Esophagus muscularis mucosa (tissue), 4 donors: ENCODE measurements around the gene TRPV3. TPM values are rescaled to one million over a fixed set of nuclear protein-coding genes. Genes with fewer than 3 reads are reported as not detected.

Experiments used
- DNase-seq: peaks from one replicate; pipeline ENCODE4 v3.0.0-alpha.2; 2017; ENCODE audit errors: extremely low spot score
- H3K27ac ChIP-seq, 4 donors: fragments of 200-600 bp; sonication (generic); replicated peaks in 1 of 4; 1 replicate in 3 of 4; 2 replicates in 1 of 4; pipeline ENCODE4 v1.5.1; 2016 to 2019; ENCODE audit warnings: mild to moderate bottlenecking in 1 of 4
- H3K27me3 ChIP-seq, 4 donors: fragments of 200-600 bp; sonication (generic); one replicate each; pipeline versions ENCODE4 v1.5.1 to v1.6.0; 2016 to 2019
- H3K36me3 ChIP-seq, 4 donors: fragments of 200-600 bp; sonication (generic); one replicate each; pipeline ENCODE4 v1.5.1; 2016 to 2019
- H3K4me1 ChIP-seq, 4 donors: fragments of 200-600 bp; sonication (generic); one replicate each; pipeline ENCODE4 v1.5.1; 2016 to 2019
- H3K4me3 ChIP-seq, 4 donors: fragments of 200-600 bp; sonication (generic); 1 replicate in 2 of 4; 2 replicates in 2 of 4; pipeline ENCODE4 v1.5.1; 2016 to 2019; ENCODE audit warnings: mild to moderate bottlenecking in 4 of 4, moderate library complexity in 1 of 4
- H3K9me3 ChIP-seq, 4 donors: fragments of 200-600 bp; sonication (generic); 1 replicate in 3 of 4; 2 replicates in 1 of 4; pipeline ENCODE4 v1.5.1; 2016 to 2019
- CTCF ChIP-seq, 3 experiments: fragments of 200-600 bp in 2 of 3; fragments of 450-650 bp in 1 of 3; sonication (generic) in 2 of 3; IDR thresholded peaks; one replicate each; pipeline ENCODE4 v1.5.1; 2017 to 2019; ENCODE audit warnings: antibody characterized with exemption in 3 of 3, mild to moderate bottlenecking in 2 of 3, moderate library complexity in 1 of 3
- EP300 ChIP-seq: sonication (generic); formaldehyde crosslinking; IDR thresholded peaks from one replicate; pipeline ENCODE4 v1.6.1; 2017; ENCODE audit warnings: antibody characterized with exemption
- POLR2A ChIP-seq: fragments of 450-650 bp; IDR thresholded peaks from one replicate; pipeline ENCODE4 v1.6.1; 2017; ENCODE audit warnings: antibody characterized with exemption, moderate library complexity, mild to moderate bottlenecking, low read depth
- POLR2AphosphoS5 ChIP-seq, 2 donors: sonication (generic); formaldehyde crosslinking; IDR thresholded peaks; one replicate each; pipeline ENCODE4 v1.6.1; 2017; ENCODE audit warnings: antibody characterized with exemption in 2 of 2
- WGBS: methylation state at CpG from one replicate; pipeline ENCODE4 v1.1.5; 2018; 5-methylcytosine and 5-hydroxymethylcytosine counted together
- intact Hi-C: fragments of 100-400 bp; cut with DNase I; formaldehyde crosslinking; loops from one replicate; pipeline ENCODE4 v1.15.1; 2023
- total RNA-seq, 4 donors: library from RNA; depleted of rRNA; stranded (reverse); fragments of >200 nt; gene quantifications; one replicate each; pipeline versions ENCODE4 v1.1.0 to v1.2.1, GENCODE V29; 2016

The TRPV3 gene
- total RNA-seq, 4 donors from 2014 or later, result 0.26 to 0.83 (median 0.45) TPM

- Histone ChIP-seq H3K27me3 (no peaks in the 10 kb centered on the region), H3K36me3 (no peaks in the 10 kb centered on the region), H3K4me1 (peaks cover 21 to 25% (median 24%) of the 10 kb centered on the region in 4 donors), H3K9me3 (no peaks in the 10 kb centered on the region), H3K4me3 (no peak overlapping the region), H3K27ac (no peak overlapping the region)
- intact Hi-C loops, result no loop called here
- 77% methylated on average over 6 of the region's 7 CpGs for WGBS
- no peak for TF ChIP-seq POLR2AphosphoS5 (IDR thresholded peaks at IDR 0.05)
- TF ChIP-seq CTCF (IDR thresholded peaks at IDR 0.05), result no peak
- no peak for TF ChIP-seq POLR2A
- no peak for TF ChIP-seq EP300
- no peak for DNase-seq
Measured at GRCh38 chr17:3510090-3510489, 47.5 kb downstream of the TRPV3 start.

GRCh38 chr17:3507869-3508268 is 49.7 kb downstream of the TRPV3 start:
- TF ChIP-seq EP300 (no peak), POLR2A (no peak), CTCF (IDR thresholded peaks at IDR 0.05) (no peak), POLR2AphosphoS5 (IDR thresholded peaks at IDR 0.05) (no peak)
- Histone ChIP-seq H3K27me3 (no peaks in the 10 kb centered on the region), H3K4me1 (peaks cover 10 to 13% (median 11%) of the 10 kb centered on the region in 4 donors), H3K9me3 (no peaks in the 10 kb centered on the region), H3K4me3 (no peak overlapping the region), H3K36me3 (no peaks in the 10 kb centered on the region), H3K27ac (no peak overlapping the region)
- intact Hi-C loops, result no loop called here
- DNase-seq, result no peak
- 87% methylated on average over 3 of the region's 3 CpGs for WGBS

GRCh38 chr17:3507071-3507470 is 50.5 kb downstream of the TRPV3 start:
- TF ChIP-seq CTCF (IDR thresholded peaks at IDR 0.05) (no peak), POLR2AphosphoS5 (IDR thresholded peaks at IDR 0.05) (no peak), POLR2A (no peak)
- Histone ChIP-seq H3K27ac (no peak overlapping the region), H3K36me3 (no peaks in the 10 kb centered on the region), H3K27me3 (no peaks in the 10 kb centered on the region), H3K4me1 (peaks cover 3 to 11% (median 5%) of the 10 kb centered on the region in 4 donors), H3K9me3 (no peaks in the 10 kb centered on the region), H3K4me3 (no peak overlapping the region)
- intact Hi-C loops, result no loop called here
- WGBS, result 55% methylated on average over 1 of the region's 1 CpG
- no peak for DNase-seq

GRCh38 chr17:3506054-3506453 is 51.6 kb downstream of the TRPV3 start:
- intact Hi-C loops, result no loop called here
- no peak overlapping the region for H3K27ac ChIP-seq
- 86% methylated on average over 1 of the region's 2 CpGs for WGBS
- DNase-seq, result no peak
- H3K27me3 ChIP-seq, result no peaks in the 10 kb centered on the region
- no peaks in the 10 kb centered on the region for H3K36me3 ChIP-seq
- peaks cover 0 to 7% (median 0%) of the 10 kb centered on the region in 4 donors for H3K4me1 ChIP-seq
- no peak overlapping the region for H3K4me3 ChIP-seq
- no peak for TF ChIP-seq EP300
- no peak for TF ChIP-seq POLR2AphosphoS5 (IDR thresholded peaks at IDR 0.05)
- no peaks in the 10 kb centered on the region for H3K9me3 ChIP-seq

- WGBS, result 91% methylated on average over 7 of the region's 7 CpGs
- TF ChIP-seq CTCF (IDR thresholded peaks at IDR 0.05) (no peak), EP300 (no peak), POLR2AphosphoS5 (IDR thresholded peaks at IDR 0.05) (no peak), POLR2A (no peak)
- peaks cover 0 to 7% (median 0%) of the 10 kb centered on the region in 4 donors for H3K4me1 ChIP-seq
- no peaks in the 10 kb centered on the region for H3K36me3 ChIP-seq
- intact Hi-C loops, result no loop called here
- no peak overlapping the region for H3K4me3 ChIP-seq
- H3K27ac ChIP-seq, result no peak overlapping the region
- no peaks in the 10 kb centered on the region for H3K27me3 ChIP-seq
- no peak for DNase-seq
- peaks cover 0 to 8% (median 0%) of the 10 kb centered on the region in 4 donors for H3K9me3 ChIP-seq
Measured at GRCh38 chr17:3505008-3505407, 52.6 kb downstream of the TRPV3 start.
